GM13977 (cell line): ENCODE measurements around the gene PXN.
"Not testable (repeated sequence)": the region's sequence is repeated elsewhere in the genome, so short reads cannot be mapped to it uniquely, and the experiment has no call there.

Experiments
- DNase-seq: peaks from one replicate; pipeline ENCODE4 v3.0.0; 2012; ENCODE audit warnings: low spot score
- in situ Hi-C: fragments of 300-500 bp; cut with MboI; formaldehyde crosslinking; loops from one replicate; pipeline ENCODE4 v1.12.0; 2022; ENCODE audit warnings: low sequenced_read_pairs, low pct_unique_long_range_greater_than_20kb, mixed read lengths, inconsistent platforms; ENCODE audit not compliant: unreplicated experiment
- TF ChIP-seq, protein P1 (sequence below): IDR thresholded peaks from 2 replicates; pipeline ENCODE4 v1.5.1; 2012; ENCODE audit warnings: mild to moderate bottlenecking, control low read depth; ENCODE audit not compliant: insufficient read depth; ENCODE audit errors: extremely low read depth, missing control alignments

PXN gene

DNA sequence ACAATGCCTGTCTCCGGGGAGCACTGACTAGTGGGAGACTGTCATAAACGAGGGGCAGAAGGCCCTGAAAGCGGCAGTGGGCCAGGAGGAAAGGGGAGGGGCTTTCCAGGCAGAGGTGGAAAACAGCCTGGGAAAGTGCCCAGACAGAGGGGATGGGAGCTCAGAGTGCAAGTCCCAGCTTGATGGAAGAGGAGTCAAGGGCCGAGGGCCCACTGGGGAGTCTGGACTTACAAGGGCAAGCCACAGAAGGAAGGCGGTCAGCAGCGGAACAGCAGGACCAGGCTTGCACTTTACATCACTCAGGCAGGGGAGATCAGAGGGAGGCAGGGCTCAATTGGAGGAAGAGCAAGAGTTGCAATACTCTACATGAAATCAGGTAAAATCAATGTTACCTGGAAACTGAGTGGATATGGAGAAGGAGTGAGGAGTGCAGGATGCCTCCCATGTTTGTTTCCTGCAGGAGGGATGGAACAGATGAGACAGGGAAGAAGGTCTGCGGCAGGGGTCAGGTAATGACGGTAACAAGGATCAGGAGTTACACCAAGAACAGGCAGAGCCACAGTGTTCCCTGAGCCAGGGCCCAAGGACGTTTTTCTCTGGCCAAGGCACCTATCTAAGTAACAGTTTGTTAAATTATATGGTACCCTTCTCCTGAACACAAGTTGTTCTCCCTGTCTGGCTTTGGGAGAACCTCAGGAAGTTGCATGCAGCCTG, 23.8 kb downstream of the PXN start:
- in situ Hi-C loops: no loop called here
- TF ChIP-seq, protein P1, sequence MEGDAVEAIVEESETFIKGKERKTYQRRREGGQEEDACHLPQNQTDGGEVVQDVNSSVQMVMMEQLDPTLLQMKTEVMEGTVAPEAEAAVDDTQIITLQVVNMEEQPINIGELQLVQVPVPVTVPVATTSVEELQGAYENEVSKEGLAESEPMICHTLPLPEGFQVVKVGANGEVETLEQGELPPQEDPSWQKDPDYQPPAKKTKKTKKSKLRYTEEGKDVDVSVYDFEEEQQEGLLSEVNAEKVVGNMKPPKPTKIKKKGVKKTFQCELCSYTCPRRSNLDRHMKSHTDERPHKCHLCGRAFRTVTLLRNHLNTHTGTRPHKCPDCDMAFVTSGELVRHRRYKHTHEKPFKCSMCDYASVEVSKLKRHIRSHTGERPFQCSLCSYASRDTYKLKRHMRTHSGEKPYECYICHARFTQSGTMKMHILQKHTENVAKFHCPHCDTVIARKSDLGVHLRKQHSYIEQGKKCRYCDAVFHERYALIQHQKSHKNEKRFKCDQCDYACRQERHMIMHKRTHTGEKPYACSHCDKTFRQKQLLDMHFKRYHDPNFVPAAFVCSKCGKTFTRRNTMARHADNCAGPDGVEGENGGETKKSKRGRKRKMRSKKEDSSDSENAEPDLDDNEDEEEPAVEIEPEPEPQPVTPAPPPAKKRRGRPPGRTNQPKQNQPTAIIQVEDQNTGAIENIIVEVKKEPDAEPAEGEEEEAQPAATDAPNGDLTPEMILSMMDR: no peak
- no peak for DNase-seq

DNA sequence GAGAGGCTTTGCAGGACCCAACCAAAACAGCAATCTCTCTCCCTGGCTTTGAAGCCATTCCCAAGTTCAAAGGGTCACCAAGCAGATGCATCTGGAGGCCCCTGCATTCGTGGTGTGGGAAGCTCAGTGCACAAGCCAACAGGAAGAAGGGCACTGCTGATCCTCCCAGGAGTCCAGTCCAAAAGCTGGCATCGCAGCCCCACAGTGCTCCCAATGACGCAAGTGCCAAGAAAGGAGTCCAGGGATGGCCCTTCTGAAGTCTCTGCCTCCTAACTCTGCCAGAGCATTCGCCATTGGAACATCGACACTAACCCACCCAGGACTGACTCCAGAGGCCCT, 25.1 kb downstream of the PXN start:
- TF ChIP-seq, protein P1: no peak
- no peak for DNase-seq
- in situ Hi-C loops: no loop called here

DNA sequence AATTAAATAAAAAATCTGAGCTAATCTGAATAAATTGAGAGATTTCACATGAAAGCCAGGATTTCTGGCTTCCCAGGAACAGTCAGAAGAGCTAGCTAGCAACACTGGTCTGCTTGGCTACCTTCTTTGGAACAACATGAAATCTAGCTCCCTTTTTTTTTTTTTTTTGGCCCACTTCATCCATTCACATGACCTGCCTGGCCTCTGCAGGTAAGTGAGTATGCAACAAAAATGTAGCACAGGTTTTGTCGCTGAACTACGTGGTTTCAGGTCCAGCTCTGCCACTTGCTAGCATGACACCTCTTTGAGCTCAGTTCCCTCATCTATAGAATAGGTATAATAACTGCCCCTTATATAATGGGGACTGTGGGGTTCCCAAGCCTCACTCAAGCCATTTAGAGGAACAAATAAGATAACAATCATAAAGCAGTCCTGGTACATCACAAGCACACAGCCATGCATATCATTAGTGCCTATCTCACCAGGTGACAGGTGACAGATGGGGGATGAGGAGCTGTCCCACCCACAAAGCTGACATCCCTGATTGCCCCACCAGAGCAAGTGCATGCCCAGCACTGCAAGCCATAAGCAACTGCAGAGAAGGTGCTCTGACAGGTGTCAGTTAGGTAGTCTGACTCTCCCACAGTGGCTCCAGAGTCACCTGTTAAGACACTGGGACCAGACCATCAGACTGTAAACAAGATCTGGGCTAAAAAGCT, 25.6 kb downstream of the PXN start:
- TF ChIP-seq, protein P1: no peak
- in situ Hi-C loops: no loop called here
- DNase-seq: no peak

DNA sequence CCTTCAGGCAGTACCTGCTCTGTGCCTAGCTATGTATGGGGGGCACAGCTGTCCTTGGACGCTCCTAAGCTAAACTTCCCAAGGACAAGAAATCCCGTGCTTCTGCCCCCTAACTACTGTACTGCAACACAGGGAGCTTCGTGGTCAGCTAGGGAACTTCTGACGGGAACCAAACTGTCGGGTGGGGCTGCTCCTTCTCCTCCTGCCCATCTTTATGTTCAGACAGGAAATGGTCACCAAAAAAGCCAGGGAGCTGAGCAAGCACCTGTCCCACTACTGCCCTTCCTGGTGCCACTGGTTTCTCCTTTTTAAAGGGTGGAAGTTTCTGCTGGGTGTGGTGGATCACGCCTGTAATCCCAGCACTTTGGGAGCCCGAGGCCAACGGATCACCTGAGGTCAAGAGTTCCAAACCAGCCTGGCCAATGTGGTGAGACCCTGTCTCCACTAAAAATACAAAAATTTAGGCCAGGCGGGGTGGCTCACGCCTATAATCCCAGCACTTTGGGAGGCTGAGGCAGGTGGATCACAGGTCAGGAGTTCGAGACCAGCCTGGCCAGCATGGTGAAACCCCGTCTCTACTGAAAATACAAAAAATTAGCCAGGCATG, 26.6 kb downstream of the PXN start:
- DNase-seq: no peak
- TF ChIP-seq, protein P1: no peak
- in situ Hi-C loops: no loop called here

DNA sequence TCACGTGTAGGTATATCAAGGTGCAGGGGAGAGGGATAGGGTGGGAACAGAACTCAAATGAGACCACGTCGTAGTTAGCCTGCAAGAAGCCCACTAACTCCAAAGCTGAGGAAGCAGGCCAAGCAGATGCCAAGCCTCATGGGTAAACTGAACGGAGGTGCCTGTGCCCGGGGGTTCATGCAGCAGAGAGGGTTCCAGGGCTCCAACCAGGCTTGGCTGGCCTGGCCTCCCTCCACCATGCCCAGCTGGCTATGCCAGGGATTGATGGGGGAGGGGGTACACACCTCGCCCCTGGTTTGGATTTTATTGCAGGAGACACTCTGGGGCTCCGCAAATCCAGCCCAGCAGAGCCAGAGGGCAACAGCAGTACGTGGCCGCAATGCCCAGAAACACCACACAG, 27.3 kb downstream of the PXN start:
- TF ChIP-seq, protein P1: no peak
- in situ Hi-C loops: no loop called here
- DNase-seq: no peak

DNA sequence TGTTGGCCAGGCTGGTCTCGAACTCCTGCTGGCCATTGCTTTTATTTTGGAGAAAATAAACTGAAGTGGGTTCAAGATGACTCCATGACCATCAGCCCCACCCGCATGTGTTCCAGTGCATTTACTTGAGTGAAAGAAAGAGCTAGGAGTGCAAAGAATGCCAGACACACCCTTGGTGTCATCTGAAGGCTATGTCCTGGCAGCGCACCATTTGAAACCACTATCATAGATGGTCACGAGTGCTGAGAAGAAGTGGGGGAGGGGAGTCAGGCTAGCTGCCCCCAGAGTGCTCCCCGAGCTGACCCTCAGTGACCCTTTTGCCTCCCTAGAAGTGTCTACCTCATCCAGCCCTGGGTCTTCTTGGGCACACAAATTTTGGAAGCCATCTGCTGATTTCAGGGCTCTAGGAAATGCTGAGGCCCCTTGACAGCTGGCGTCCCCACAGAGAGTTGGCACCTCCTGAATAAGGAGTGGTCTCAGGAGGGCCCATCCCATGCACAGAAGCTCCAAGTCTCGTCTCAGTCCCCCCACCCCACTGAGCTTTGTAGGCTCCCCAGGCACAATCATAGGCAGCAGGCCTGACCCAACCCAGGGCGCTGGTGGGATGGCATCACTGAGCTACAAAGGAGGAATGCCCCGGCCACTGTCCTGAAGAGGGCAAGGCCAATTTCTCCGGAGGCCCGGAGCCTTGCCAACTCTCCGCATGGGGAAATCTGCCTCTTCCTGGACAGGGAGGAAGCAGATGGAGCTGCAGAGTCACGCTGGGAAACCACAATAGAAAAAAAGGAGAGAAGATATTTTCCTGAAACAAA, 28.0 kb downstream of the PXN start:
- in situ Hi-C loops: no loop called here
- DNase-seq: no peak
- TF ChIP-seq, protein P1: no peak

DNA sequence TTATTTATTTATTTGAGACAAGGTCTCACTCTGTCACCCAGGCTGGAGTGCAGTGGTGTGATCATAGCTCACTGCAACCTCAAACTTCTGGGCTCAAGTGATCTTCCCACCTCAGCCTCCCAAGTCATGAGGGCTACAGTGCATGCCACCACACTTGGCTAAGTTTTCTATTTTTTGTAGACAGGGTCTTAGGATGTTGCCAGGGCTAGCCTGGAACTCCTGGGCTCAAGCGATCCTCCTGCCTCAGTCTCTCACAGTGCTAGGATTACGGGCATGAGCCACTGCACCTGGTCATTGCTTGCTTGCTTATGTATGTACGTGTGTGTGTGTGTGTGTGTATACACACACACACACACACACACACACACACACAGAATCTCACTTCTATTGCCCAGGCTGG, 28.7 kb downstream of the PXN start:
- DNase-seq, in situ Hi-C loops: not testable (repeated sequence)
